Activated CD4-positive, alpha-beta T cell treated with anti-CD3 and anti-CD28 coated beads, Interleukin-2, amount 50 U/mL, for 16 hours (primary cell): Measurements from ENCODE around the gene CDC26.
"Not testable (repeated sequence)": the region's sequence is repeated elsewhere in the genome, so short reads cannot be mapped to it uniquely, and the experiment has no call there.

Experiments
- DNase-seq: peaks from one replicate; pipeline ENCODE4 v3.0.0-alpha.2; 2020

CDC26 gene

DNA sequence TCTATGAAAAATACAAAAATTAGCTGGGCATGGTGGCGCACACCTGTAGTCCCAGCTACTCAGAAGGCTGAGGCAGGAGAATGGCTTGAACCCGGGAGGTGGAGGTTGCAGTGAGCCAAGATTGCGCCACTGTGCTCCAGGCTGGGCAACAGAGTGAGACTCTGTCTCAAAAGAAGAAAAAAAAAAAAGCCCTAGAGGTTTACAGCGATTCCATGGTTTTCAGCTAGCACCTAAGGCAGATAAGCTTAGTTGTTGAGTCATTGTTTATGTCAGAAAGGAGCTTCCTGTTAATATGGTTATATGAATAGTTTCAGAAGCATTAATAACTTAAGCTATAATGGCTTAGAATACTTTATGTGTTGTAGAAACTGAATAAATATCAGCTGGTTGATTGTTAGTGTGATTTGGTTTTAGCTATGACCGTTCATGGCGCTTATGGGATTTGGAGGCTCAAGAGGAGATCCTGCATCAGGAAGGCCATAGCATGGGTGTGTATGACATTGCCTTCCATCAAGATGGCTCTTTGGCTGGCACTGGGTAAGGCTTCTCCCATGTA lies 14.8 kb upstream of the CDC26 start:
- no peak for DNase-seq

DNA sequence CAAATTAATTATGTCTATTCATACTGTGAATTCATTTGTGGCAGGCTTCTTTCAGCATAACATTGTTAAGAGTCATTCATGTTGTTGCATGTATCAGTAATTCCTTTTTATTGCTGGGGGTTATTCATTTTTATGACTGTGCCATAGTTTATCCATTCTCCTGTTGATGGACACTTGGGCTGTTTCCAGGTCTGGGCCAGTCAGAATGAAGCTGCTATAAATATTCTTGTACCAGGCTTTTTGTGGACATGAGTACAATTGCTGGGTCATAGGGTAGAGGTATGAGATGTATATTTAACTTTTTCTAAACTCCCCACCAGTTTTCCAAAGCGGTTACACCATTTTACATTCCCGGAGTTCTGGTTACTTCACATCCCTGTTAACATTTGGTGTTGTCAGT lies 13.7 kb upstream of the CDC26 start:
- no peak for DNase-seq

DNA sequence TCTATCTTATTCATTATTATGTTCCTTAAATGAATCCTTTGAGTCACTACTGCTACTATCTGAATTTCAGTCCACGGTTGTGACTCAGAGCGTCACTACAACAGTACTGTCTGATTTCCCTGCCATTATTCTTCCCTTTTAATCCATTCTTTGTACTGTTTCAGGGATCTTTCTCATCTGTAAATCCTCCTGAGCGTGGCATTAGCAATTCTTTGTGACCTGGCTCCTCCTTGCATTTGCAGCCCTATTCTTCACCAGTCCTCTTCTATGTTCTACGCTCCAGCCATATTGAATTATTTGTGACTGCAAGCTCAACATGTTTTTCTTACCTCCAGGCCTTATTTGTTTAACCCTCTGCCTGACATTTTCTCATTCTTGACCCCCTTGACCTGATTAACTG lies 6.0 kb upstream of the CDC26 start:
- DNase-seq: no peak

DNA sequence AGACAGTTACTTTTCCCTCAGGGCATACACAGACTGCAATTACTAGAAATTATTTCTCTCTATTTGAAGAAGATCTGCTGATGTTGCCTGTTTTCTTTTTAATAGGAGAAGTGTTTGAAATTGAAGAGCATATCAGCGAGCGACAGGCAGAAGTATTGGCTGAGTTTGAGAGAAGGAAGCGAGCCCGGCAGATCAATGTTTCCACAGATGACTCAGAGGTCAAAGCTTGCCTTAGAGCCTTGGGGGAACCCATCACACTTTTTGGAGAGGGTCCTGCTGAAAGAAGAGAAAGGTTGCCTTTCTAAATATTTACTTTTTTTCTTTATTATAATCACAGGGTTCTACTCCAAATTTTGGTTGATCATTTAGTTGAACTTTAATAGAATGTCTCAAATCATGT lies 3.5 kb upstream of the CDC26 start:
- no peak for DNase-seq

DNA sequence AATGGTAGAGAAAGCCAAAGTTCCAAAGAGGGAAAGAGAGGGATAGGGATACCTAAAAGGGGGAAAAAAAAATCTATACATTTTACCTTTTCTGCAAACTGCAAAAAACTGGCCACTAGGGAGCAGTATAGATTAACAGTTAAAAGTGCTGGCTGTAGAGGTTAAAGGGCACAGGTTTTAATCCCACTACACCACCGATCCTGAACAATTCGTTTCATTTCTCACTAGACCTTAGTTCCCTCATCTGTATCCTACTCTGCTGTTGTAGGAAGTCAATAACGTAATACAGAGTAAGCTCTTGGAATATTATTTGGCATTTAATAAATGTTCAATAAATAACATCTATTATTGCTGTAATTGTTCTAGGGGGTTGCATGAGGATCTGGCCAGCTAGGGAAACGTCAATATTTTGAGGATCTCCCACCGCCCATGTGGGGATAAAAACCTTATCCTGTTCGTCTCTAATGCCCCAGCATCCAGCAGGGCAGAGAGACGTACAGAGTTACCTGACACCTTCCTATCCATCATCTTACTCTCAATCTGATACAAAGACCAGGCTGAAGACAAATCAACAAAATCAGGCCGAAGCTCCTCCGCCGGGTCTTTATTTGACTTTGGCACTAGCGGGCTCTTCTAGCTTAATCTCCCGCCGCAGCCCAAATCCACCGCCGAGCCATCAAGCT lies 757 bp downstream of the CDC26 start:
- peak; percentile 70 for DNase-seq

DNA sequence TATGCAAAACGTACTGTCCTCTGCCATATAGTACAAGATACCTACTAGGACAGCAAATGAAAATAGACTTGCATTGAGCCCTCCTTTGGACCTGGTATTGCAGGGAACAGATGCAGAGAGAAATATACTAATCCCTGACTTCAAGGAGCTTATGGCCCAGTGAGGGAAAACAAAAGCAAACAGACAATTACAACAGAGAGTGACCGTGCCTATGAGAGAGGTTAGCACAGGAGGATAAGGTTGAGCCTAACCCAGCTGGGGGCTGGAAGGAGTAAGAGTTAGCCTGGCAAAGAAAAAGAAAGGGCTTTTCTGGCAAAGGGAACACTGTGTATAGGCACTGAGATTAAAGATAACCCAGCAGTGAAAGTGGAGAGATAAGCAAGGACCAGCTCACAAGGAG lies 5.5 kb downstream of the CDC26 start:
- no peak for DNase-seq

DNA sequence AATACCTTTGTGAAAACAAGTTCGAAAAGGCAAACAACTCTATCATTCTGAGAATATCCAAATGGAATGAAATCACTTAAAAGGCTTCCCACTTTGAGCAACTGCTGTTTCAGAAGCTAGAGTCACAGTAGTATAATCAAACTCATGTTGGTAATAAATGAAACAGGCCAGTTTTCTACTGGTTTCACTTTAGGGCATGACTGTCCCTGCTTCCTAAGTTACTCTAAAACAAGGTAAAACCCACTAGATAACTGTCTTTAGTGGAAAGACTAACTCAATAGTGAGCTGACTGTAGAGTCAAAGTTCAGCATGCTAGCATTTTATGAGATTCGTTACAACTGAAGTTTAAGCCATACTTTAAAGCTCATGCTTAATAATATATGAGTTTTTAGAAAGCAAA lies 6.0 kb downstream of the CDC26 start:
- no peak for DNase-seq

DNA sequence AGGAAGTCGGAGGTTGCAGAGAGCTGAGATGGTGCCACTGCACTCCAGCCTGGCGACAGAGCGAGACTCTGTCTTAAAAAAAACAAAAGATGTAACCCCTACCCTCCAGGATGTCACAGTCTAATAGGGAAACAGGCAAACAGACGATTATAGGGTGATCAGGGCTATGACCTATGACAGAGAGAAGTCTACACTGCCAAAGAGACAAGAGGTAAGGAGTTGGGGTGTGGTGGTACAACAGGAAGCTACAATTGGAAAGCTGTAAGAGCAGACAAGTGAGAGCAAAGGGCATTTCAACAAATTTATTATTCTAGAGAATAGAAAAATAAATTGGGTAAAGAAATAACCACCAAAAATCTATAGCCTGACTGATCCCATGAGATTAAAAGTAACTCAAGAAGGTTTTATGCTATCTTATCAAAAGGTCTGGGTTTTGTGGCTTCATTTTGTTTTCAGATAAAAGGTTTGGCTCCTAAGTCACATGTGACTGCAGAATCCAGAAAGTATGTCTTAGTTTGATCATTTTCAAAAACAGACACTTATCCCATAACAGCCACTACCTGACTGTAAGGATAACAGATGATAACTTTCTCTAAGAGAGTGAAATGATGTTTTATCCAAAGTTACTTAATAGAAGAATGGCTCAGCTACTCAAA lies 7.3 kb downstream of the CDC26 start:
- DNase-seq: no peak

DNA sequence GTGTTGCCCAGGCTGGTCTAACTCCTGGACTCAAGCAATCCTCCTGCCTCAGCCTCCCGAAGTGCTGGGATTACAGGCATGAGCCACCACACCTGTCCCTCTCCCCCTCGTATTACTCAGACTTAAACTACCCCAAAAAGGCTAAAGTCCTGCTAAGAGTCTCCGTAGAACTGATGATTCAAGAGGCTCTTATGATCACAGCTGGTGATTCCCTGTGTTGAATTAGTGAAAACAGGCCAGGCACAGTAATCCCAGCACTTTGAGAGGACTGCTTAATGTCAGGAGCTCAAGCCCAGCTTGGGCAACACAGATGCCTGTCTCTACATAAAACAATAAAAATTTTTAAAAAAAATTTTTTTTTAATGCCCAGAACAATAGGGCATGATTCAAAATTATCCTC lies 9.2 kb downstream of the CDC26 start:
- no peak for DNase-seq

DNA sequence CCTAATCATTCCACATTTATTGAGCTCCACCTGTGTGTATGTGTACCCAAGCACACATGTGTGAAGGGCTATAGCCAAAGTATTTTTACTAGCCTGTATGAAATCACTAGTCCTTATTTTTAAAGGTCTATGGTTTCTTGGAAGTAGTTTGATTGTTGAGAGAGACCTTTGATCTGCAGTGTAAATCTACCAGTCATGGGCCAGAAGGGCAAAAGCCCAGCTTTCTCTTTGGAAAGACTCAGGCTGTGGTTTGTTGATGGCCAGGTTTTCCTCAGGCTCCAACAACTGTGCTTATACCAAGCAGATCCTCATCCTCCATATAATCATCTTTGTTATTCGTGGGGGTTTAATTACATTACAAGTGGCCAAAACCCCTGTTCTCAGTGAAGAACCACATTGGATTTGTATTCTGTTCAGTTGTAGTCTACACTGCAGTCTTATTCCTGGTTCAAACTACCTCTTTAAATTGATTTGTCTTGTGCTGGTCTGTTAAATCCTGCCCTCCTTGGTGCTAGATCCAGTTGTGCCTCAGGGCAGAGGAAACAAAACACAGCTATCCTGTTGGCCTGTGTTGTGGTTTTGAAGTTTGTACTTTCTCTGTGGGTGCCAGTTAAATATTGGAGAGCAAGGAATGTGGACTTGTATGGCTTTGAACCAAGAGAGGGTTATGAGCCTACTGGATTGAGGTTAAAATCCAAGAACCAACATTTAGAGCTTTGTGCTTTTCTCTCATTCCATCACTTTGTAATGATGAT lies 13.3 kb downstream of the CDC26 start:
- no peak for DNase-seq

DNA sequence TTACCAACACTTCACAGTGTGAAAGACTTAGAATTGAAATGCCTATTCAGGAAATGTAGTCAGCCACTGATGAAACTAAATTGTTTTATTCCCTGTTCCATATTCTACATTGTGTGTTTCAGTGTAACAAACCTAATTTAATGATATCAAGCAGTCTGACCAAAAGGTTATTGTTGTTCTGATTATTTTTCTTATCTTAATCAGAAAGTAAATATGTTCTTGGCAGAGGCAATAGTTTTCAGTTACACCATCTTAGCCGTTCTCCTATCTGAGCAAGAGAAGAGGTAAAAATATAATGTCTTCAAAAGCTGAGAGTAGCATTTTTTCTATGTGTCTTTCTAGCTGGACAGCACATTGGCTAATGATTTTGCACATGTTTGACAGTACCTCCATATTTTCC lies 17.1 kb downstream of the CDC26 start:
- no peak for DNase-seq

DNA sequence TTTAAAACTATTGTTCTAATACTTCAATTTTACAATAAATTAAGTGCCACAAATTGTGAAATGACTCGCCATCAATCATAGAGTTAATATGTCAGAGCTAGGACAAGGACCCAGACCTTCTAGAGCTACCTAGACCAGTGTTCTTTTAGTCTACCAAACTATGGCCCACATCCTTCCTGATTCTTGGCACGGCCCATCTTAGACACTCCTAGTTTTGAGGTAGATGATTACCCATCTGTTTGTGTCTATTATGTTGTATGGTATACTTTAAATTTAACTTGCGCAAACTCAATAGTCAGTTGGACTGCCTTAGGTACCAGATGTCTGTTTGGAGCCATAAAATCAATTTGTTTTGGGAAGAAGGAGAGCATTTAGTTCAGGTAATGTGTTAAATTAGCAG lies 17.5 kb downstream of the CDC26 start:
- no peak for DNase-seq

DNA sequence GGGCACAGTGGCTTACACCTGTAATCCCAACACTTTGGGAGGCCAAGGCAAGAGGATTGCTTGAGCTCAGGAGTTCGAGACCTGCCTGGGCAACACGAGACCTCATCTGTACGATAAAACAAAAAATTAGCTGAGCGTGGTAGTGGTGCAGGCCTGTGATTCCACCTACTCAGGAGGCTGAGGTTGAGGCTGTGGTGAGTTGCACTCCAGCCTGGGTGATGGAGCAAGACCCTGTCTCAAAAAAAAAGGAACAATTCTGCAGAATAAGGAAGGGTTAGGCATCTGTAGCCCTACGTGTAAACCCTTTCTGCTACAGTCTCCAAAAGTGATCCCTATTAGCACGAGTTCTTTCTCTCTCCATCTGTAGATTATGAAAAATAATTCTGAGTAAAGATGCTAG lies 19.9 kb downstream of the CDC26 start:
- no peak for DNase-seq

DNA sequence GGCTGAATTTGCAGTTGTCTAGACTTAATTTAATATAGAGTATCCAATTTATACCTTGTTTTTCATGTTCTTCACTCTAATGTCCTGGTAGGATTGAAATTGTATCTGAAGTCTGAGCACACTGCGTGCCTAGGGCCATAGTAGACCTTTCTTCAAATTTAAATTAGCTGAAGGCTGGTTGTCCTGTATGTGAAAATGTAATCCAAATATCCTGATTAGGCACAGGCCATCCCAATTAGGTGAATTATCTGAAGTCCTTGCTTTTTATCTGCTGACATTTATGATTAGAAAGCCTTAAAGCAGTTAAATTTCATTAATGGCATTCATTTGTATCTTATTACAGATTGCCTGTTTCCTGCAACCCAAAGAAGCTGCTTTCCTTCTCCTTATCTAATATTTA lies 20.4 kb downstream of the CDC26 start:
- DNase-seq: no peak

DNA sequence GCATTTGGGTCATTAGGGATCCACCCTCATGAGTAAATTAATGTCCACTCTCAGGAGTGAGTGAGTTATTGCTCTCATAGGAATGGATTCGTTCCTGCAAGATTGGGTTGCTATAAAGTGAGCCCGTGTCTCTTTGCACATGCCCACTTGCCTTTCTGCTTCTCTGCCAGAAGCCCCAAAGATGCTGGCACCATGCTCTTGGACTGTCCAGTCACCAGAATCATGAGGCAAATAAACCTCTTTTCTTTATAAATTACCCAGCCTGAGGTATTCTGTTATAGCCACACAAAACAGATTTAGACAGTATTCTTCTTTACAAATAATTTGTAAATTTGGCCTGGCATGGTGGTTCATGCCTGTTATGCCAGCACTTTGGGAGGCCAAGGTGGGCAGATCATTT lies 24.6 kb downstream of the CDC26 start:
- no peak for DNase-seq

DNA sequence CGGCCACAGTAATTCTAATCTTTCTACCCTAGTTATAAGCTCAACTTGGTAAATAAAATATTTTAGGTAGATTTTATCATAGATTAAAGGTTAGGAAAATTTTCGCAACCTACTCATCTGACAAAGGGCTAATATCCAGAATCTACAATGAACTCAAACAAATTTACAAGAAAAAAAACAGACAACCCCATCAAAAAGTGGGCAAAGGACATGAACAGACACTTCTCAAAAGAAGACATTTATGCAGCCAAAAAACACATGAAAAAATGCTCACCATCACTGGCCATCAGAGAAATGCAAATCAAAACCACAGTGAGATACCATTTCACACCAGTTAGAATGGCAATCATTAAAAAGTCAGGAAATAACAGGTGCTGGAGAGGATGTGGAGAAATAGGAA lies 25.7 kb downstream of the CDC26 start:
- DNase-seq: not testable (repeated sequence)

DNA sequence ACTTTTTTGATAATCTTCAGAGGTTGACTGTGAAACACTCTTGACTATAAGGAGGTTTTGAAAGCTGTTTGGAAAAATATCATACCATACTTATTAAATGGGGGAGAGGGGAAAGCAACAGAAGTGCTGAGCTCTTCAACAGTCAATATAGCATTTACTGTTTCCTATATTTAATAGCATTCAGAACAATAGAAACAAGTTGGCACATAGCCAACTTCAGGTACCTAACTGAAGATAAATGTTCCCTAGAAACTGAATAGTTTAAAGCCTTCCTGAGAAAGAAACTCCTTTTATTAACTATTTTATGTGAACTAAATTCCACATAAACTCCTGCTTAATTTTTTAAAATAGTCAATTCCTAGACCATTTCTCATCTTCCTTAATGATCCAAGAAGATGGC lies 27.7 kb downstream of the CDC26 start:
- no peak for DNase-seq

DNA sequence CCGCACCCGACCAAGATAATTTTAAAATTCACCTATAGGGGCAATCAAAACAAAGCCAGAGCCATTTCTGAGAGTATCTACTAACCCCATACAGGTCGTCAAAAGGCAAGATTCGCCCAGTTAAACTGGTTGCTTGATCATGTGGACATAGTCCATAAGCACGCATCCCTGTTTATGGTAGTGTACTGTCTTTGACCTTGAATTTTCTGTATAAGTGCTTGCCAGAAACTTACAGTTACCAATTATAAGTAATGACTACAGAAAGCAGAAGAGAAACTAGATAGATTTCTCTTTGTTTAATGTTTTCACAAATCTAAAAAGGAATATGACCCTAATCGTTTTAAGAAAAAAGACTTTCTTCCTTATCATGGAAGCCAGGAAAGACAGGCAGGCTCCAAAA lies 28.4 kb downstream of the CDC26 start:
- DNase-seq: no peak

DNA sequence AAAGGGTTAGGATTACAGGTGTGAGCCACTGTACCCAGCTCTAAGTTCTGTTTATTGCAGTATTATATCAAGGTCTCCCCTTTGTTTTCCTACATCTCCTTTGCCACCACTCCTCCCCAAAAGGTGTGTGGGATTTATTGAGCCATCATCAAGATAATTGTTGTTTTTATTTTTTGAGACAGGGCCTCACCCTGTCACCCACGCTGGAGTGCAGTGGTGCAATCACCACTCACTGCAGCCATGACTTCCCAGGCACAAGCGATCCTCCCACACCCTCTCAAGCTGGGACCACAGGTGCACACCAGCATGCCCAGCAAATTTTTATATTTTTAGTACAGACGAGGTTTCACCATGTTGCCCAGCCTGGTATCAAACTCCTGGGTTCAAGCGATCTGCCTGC lies 29.5 kb downstream of the CDC26 start:
- no peak for DNase-seq

DNA sequence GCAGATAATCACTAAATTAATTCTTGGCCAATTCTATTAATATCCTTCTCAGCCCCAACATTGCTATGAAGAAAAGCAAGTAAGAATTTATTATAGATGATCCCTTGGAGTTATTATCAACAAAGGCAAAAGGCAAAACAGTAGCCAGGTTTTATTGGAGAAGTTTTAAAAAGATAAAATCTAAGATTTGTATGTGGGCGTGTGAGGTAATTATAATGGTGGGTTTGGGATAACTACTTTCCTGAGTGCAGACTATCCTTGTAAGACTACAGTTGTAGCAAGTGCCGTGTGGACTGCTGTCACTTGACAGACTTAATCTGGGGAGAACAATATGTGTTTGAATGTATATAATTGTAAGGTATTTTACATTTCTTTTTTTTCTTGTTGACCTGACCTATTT lies 30.8 kb downstream of the CDC26 start:
- DNase-seq: no peak

DNA sequence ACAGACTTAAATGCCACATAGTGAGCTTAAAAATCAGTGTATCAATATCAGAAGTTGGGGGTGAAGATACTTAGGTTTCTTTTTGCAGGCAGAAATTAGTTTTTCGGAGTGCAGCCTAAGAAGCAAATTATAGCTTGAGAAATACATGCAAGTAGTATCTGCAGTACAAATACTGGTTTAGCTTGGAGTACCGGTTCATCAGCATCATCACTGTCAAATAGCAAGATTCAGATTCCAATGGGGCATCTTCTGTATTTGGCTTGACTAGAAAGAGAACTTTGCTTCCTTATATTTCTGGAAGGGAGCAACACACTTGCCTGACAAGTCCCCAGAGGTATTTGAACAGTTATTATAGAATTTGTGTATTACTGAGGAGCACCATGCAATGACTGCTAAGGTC lies 34.2 kb downstream of the CDC26 start:
- DNase-seq: no peak

DNA sequence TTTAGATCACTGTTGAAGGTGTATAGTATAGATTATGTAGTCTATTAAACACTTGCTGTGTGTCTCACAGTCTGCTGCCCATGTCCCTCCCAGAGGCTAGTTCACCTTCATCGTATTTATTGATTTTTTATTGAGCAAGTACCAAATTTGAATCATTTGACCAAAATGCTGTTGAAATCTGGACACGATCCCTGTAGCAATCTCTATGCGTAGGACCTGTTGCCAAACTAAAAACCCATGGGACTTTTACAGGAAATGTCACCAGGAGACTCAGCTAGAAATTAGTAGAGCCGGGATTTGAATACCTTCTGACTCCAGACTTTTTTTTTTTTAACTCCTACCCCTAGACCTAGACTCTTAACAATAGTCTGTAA lies 36.5 kb downstream of the CDC26 start:
- no peak for DNase-seq

DNA sequence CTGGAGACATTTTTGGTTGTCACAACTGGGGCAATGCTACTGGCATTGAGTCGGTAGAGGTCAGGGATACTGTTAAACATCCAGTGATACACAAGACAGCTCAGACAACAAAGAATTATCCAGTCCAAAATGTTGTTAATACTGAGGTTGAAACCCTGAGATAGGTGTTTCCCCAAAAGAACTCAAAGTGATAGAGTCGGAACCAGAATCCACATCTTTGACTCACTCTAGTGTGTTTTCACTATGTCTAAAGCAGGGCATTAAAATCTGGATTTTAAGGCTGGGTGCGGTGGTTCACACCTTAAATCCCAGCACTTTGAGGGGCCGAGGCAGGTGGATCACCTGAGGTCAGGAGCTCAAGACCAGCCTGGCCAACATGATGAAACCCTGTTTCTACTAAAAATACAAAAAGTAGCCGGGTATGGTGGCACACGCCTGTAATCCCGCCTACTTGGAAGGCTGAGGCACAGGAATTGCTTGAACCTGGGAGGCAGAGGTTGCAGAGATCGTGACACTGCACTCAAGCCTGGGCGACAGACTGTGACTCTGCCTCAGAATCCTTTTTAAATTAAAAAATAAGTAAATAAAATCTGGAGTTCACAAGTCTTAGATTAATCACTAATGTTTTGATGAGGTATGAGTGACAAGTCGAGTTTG lies 37.0 kb downstream of the CDC26 start:
- no peak for DNase-seq

DNA sequence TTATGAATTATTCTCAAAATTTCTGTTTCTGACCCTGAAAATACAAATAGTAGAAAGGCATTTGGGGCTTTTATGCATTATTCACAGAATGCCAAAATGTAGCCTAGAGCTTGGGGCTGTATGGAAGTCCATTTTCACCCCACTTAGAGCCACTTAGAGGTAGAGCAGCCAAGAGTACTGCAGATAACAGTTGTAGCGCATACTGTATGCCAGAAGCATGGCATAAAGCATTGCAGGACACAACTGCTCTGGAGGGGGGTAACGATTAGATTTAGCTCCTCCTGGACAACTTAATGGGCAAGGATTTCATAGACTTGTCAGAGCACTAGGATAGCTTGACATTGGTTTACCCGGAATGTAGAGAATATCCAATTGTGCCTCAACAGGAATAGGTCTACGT lies 38.3 kb downstream of the CDC26 start:
- no peak for DNase-seq
